Endothelial cell of umbilical vein (primary cell): Measurements from ENCODE around the gene INPP1. TPM values are rescaled to one million over a fixed set of nuclear protein-coding genes. Genes with fewer than 3 reads are reported as not detected.

Experiments
- BruUV-seq: library from RNA; stranded (reverse); fragments of 400-500 nt; replicated peaks from 2 replicates; lab custom pipeline; 2021; lab: Mats Ljungman, UMichigan
- CTCF ChIA-PET: fragments of 300-600, 350-600 bp; sonication (Branson Sonifier 250); formaldehyde crosslinking; loops from one replicate; lab custom pipeline; 2021; ENCODE audit warnings: antibody characterized with exemption, inconsistent platforms; lab: Charles Lee
- POLR2A ChIA-PET: fragments of 300-600, 350-600 bp; sonication (Branson Sonifier 250); formaldehyde crosslinking; loops from one replicate; lab custom pipeline; 2021; ENCODE audit warnings: antibody characterized with exemption, inconsistent platforms; lab: Charles Lee
- DNase-seq: peaks from one replicate; pipeline ENCODE4 v3.0.0-alpha.2; 2011; ENCODE audit warnings: low read depth, low spot score
- FAIRE-seq: peaks from 2 replicates; lab custom pipeline; 2011; peaks lifted over from hg19 to GRCh38; lab: Jason Lieb, UNC
- H2AFZ ChIP-seq: 2 replicates; pipeline ENCODE4 v1.6.0; 2012; ENCODE audit warnings: low read depth, low read length, control low read depth, inconsistent platforms
- H3K27ac ChIP-seq: 2 replicates; pipeline ENCODE4 v1.5.1; 2011; ENCODE audit warnings: low read depth, mild to moderate bottlenecking, control low read depth, low read length, moderate library complexity; ENCODE audit not compliant: insufficient read depth
- H3K27me3 ChIP-seq, 2 experiments: 2 replicates each; pipeline versions ENCODE4 v1.6.0 to v1.6.1; 2011; ENCODE audit warnings: low read length in 2 of 2, mixed read lengths in 1 of 2; ENCODE audit not compliant: control insufficient read depth in 2 of 2, insufficient read depth in 2 of 2
- H3K36me3 ChIP-seq, 2 experiments: 2 replicates in 1 of 2; 3 replicates in 1 of 2; pipeline ENCODE4 v1.5.1; 2011; ENCODE audit warnings: low read length in 2 of 2, mild to moderate bottlenecking in 1 of 2, moderate library complexity in 1 of 2; ENCODE audit not compliant: control insufficient read depth in 2 of 2, insufficient read depth in 2 of 2; ENCODE audit errors: extremely low read depth in 1 of 2
- H3K4me1 ChIP-seq: 3 replicates; pipeline ENCODE4 v1.5.1; 2011; ENCODE audit warnings: mild to moderate bottlenecking, low read length; ENCODE audit not compliant: control insufficient read depth, insufficient read depth; ENCODE audit errors: extremely low read depth
- H3K4me2 ChIP-seq: 2 replicates; pipeline ENCODE4 v1.6.1; 2011; ENCODE audit warnings: low read length, control low read depth, mixed read lengths; ENCODE audit not compliant: insufficient read depth
- H3K4me3 ChIP-seq, 3 experiments: fragments of 200-600 bp in 1 of 3; sonication (generic), shearing (Covaris generic) in 1 of 3; replicated peaks in 1 of 3; 2 replicates each; pipeline ENCODE4 v1.5.1; 2011 to 2016; ENCODE audit warnings: control low read depth in 3 of 3, low read length in 3 of 3, mild to moderate bottlenecking in 2 of 3, inconsistent platforms in 1 of 3, low read depth in 1 of 3, moderate library complexity in 1 of 3; ENCODE audit not compliant: insufficient read depth in 1 of 3
- H3K79me2 ChIP-seq: 2 replicates; pipeline ENCODE4 v1.6.0; 2012; ENCODE audit warnings: low read length, inconsistent platforms; ENCODE audit not compliant: control insufficient read depth, insufficient read depth
- H3K9ac ChIP-seq: replicated peaks from 2 replicates; pipeline ENCODE3; 2011; ENCODE audit warnings: low read length, control low read depth; ENCODE audit not compliant: insufficient read depth; ENCODE audit errors: extremely low read depth
- H3K9me1 ChIP-seq: replicated peaks from 3 replicates; pipeline ENCODE4 v1.6.0; 2011; ENCODE audit warnings: mild to moderate bottlenecking, low read length; ENCODE audit not compliant: control insufficient read depth, insufficient read depth; ENCODE audit errors: extremely low read depth
- H3K9me3 ChIP-seq: replicated peaks from 2 replicates; pipeline ENCODE4 v1.5.1; 2012; ENCODE audit warnings: low read length, inconsistent platforms; ENCODE audit not compliant: control insufficient read depth, insufficient read depth
- H4K20me1 ChIP-seq: replicated peaks from 2 replicates; pipeline ENCODE3; 2011; ENCODE audit warnings: mild to moderate bottlenecking, low read length; ENCODE audit not compliant: control insufficient read depth, insufficient read depth; ENCODE audit errors: extremely low read depth
- FOS ChIP-seq: IDR thresholded peaks from 2 replicates; pipeline ENCODE4 v1.6.1; 2011; ENCODE audit warnings: mild to moderate bottlenecking, low read length, moderate library complexity, borderline replicate concordance; ENCODE audit not compliant: insufficient read depth
- GATA2 ChIP-seq: IDR thresholded peaks from 2 replicates; pipeline ENCODE4 v1.7.0; 2011; ENCODE audit warnings: low read depth, mild to moderate bottlenecking, moderate library complexity, mixed read lengths, low read length; ENCODE audit not compliant: insufficient read length, insufficient read depth
- MAX ChIP-seq: IDR thresholded peaks from 2 replicates; pipeline ENCODE4 v1.6.1; 2011; ENCODE audit not compliant: insufficient read depth, insufficient read length
- MYC ChIP-seq: IDR thresholded peaks from one replicate; pipeline ENCODE4 v1.6.1; 2011; ENCODE audit warnings: mild to moderate bottlenecking, low read depth, low read length
- dilution Hi-C: fragments of 300-500 bp; cut with MboI; formaldehyde crosslinking; loops from one replicate; pipeline ENCODE4 v1.15.0; 2019; ENCODE audit warnings: low sequenced_read_pairs; ENCODE audit not compliant: extremely low pct_ligation_motif_present
- intact Hi-C: fragments of 100-400 bp; cut with micrococcal nuclease; formaldehyde crosslinking; loops from one replicate; pipeline ENCODE4 v1.10.0; 2022
- polyA plus RNA-seq, 4 experiments: library from polyadenylated mRNA; depleted of rRNA in 3 of 4; stranded (reverse) in 3 of 4; unstranded in 1 of 4; fragments of >200 nt; gene quantifications; 2 replicates each; pipeline versions ENCODE4 v1.2.1 to v1.2.3, GENCODE V29; 2011 to 2012; ENCODE audit warnings: missing spikeins in 1 of 4
- total RNA-seq: library from RNA; stranded (reverse); gene quantifications from 2 replicates; pipeline ENCODE4 v1.2.3, GENCODE V29; 2021

Gene INPP1
- total and polyA plus RNA-seq, 2 donors (not counting 3 experiments of a cell fraction or from before 2014, with no cell fraction given) = 10.6 to 36.8 TPM

GRCh38 chr2:190415794-190416775 lies 72.7 kb downstream of the INPP1 start:
- no peak for TF ChIP-seq MAX
- no peak for TF ChIP-seq FOS
- TF ChIP-seq GATA2 = no peak
- no peak for TF ChIP-seq MYC
- no TSS peak for BruUV-seq
- dilution Hi-C loops (no loop called here), intact Hi-C loops (no loop called here)
- no peaks in the 10 kb centered on the region for H3K9me3 ChIP-seq
- H4K20me1 ChIP-seq = no peaks in the 10 kb centered on the region
- H3K79me2 ChIP-seq = no peaks in the 10 kb centered on the region
- peaks cover 7% of the 10 kb centered on the region for H3K4me1 ChIP-seq
- H3K36me3 ChIP-seq = no peaks in the 10 kb centered on the region
- H2AFZ ChIP-seq = no peak overlapping the region
- H3K9ac ChIP-seq = no peak overlapping the region
- H3K9me1 ChIP-seq = no peaks in the 10 kb centered on the region
- H3K4me3 ChIP-seq = no peak overlapping the region
- DNase-seq (no peak), FAIRE-seq (no peak)
- H3K4me2 ChIP-seq = no peak overlapping the region
- ChIA-PET POLR2A (no interaction called here), CTCF (interaction anchor here (0.7 to 1.0 kb wide), 3 partner anchors 11 to 23 kb away, joined by 3 read pairs; no protein-coding TSS in a partner anchor)
- H3K27ac ChIP-seq = no peak overlapping the region
- peaks cover 0 to 2% of the 10 kb centered on the region in 2 experiments for H3K27me3 ChIP-seq
